B cell (primary cell): Measurements from ENCODE around the gene RNF175. TPM values are rescaled to one million over a fixed set of nuclear protein-coding genes. Genes with fewer than 3 reads are reported as not detected.
A peak's percentile ranks its signal among the peaks of the same experiment; 100 is the strongest.

Experiments
- ATAC-seq: fragments of 200-7000 bp; cut with Tn5 transposase; one replicate; pipeline ENCODE4 v1.10.0; 2021; ENCODE audit warnings: low read depth, mild to moderate bottlenecking, moderate number of reproducible peaks, moderate library complexity
- CTCF ChIA-PET: fragments of 350-600 bp; sonication (Branson Sonifier 250); formaldehyde crosslinking; loops from one replicate; lab custom pipeline; 2021; ENCODE audit warnings: antibody characterized with exemption, inconsistent platforms; lab: Charles Lee
- POLR2A ChIA-PET: fragments of 350-600 bp; sonication (Branson Sonifier 250); formaldehyde crosslinking; loops from one replicate; lab custom pipeline; 2021; ENCODE audit warnings: antibody characterized with exemption; lab: Charles Lee
- DNase-seq: peaks from one replicate; pipeline ENCODE4 v3.0.0; 2013
- H2AFZ ChIP-seq: 2 replicates; pipeline ENCODE4 v1.6.1; 2012; ENCODE audit warnings: mild to moderate bottlenecking, low read depth, low read length; ENCODE audit not compliant: insufficient read depth, poor library complexity, severe bottlenecking
- H3K27ac ChIP-seq, 2 donors: 1 replicate in 1 of 2; 2 replicates in 1 of 2; pipeline ENCODE4 v1.5.1; 2012 to 2013; ENCODE audit warnings: low read length in 2 of 2, mild to moderate bottlenecking in 2 of 2, moderate library complexity in 1 of 2
- H3K27me3 ChIP-seq, 4 experiments: fragments of 200-600 bp in 1 of 4; sonication (generic) in 1 of 4; replicated peaks in 1 of 4; 1 replicate in 2 of 4; 2 replicates in 2 of 4; pipeline versions ENCODE4 v1.6.1 to v1.7.0; 2013 to 2016; ENCODE audit warnings: low read length in 3 of 4, mild to moderate bottlenecking in 2 of 4, mixed read lengths in 1 of 4, moderate library complexity in 1 of 4; ENCODE audit not compliant: insufficient read depth in 4 of 4, control insufficient read depth in 3 of 4; ENCODE audit errors: control extremely low read depth in 1 of 4
- H3K36me3 ChIP-seq, 2 experiments: replicated peaks in 1 of 2; 1 replicate in 1 of 2; 2 replicates in 1 of 2; pipeline versions ENCODE4 v1.6.1 to v1.7.1; 2013; ENCODE audit warnings: low read length in 1 of 2; ENCODE audit not compliant: insufficient read depth in 2 of 2, control insufficient read depth in 1 of 2; ENCODE audit errors: control extremely low read depth in 1 of 2, extremely low read depth in 1 of 2
- H3K4me1 ChIP-seq, 2 donors: fragments of 200-600 bp in 1 of 2; sonication (generic) in 1 of 2; 1 replicate in 1 of 2; 2 replicates in 1 of 2; pipeline versions ENCODE4 v1.5.1 to v1.6.1; 2013 to 2017; ENCODE audit warnings: low read length in 2 of 2; ENCODE audit not compliant: control insufficient read depth in 2 of 2, insufficient read depth in 2 of 2
- H3K4me2 ChIP-seq: replicated peaks from 2 replicates; pipeline ENCODE3; 2012; ENCODE audit warnings: mild to moderate bottlenecking, low read depth, low read length; ENCODE audit not compliant: poor library complexity, severe bottlenecking
- H3K4me3 ChIP-seq, 5 experiments: fragments of 200-600 bp in 1 of 5; sonication (generic) in 1 of 5; 1 replicate in 3 of 5; 2 replicates in 2 of 5; pipeline versions ENCODE4 v1.5.1 to v1.7.0; 2011 to 2016; ENCODE audit warnings: low read length in 4 of 5, mild to moderate bottlenecking in 4 of 5, low read depth in 2 of 5, control low read depth in 1 of 5, moderate library complexity in 1 of 5; ENCODE audit not compliant: insufficient read depth in 1 of 5; ENCODE audit errors: control extremely low read depth in 1 of 5, extremely low read depth in 1 of 5
- H3K79me2 ChIP-seq: fragments of 200-600 bp; sonication (generic); one replicate; pipeline ENCODE4 v1.6.0; 2016; ENCODE audit warnings: low read length; ENCODE audit not compliant: control insufficient read depth, insufficient read depth
- H3K9ac ChIP-seq: fragments of 200-600 bp; sonication (generic); 2 replicates; pipeline ENCODE4 v1.6.1; 2017; ENCODE audit warnings: mild to moderate bottlenecking, low read length, moderate library complexity
- H3K9me3 ChIP-seq, 3 donors: one replicate each; pipeline versions ENCODE4 v1.6.1 to v1.7.1; 2013; ENCODE audit warnings: low read length in 2 of 3; ENCODE audit not compliant: control insufficient read depth in 2 of 3, insufficient read depth in 1 of 3; ENCODE audit errors: control extremely low read depth in 1 of 3
- H4K20me1 ChIP-seq: 2 replicates; pipeline ENCODE4 v1.6.0; 2012; ENCODE audit warnings: mild to moderate bottlenecking, low read length; ENCODE audit not compliant: insufficient read depth, control insufficient read depth, poor library complexity, severe bottlenecking
- H3K27ac Mint-ChIP-seq: one replicate; pipeline ENCODE4 v1.8.0; 2021; ENCODE audit warnings: mixed read lengths
- H3K27me3 Mint-ChIP-seq: one replicate; pipeline ENCODE4 v1.8.0; 2021; ENCODE audit warnings: mixed read lengths
- H3K4me1 Mint-ChIP-seq: one replicate; pipeline ENCODE4 v1.8.0; 2021; ENCODE audit warnings: mixed read lengths
- H3K4me3 Mint-ChIP-seq: one replicate; pipeline ENCODE4 v1.8.0; 2021; ENCODE audit warnings: mixed read lengths
- H3K9me3 Mint-ChIP-seq: one replicate; pipeline ENCODE4 v1.8.0; 2022; ENCODE audit warnings: mixed read lengths; ENCODE audit not compliant: insufficient read depth
- CTCF ChIP-seq: fragments of 200-600 bp; IDR thresholded peaks from one replicate; pipeline ENCODE4 v1.8.0; 2022; ENCODE audit warnings: antibody characterized with exemption, mild to moderate bottlenecking
- EZH2 ChIP-seq: IDR thresholded peaks from 2 replicates; pipeline ENCODE4 v1.6.1; 2012; ENCODE audit warnings: borderline replicate concordance, low read depth, mild to moderate bottlenecking, moderate library complexity, low read length; ENCODE audit not compliant: insufficient read depth, poor library complexity, severe bottlenecking
- WGBS: methylation state at CpG from one replicate; pipeline ENCODE4 v1.1.5; 2013; ENCODE audit warnings: missing lambda C conversion rate; ENCODE audit not compliant: insufficient coverage; 5-methylcytosine and 5-hydroxymethylcytosine counted together
- intact Hi-C: fragments of 100-400 bp; cut with micrococcal nuclease; formaldehyde crosslinking; loops from one replicate; pipeline ENCODE4 v1.10.0; 2022
- polyA plus RNA-seq: library from polyadenylated mRNA; depleted of rRNA; stranded (reverse); fragments of >200 nt; gene quantifications from 2 replicates; pipeline ENCODE4 v1.2.3, GENCODE V29; 2012
- total RNA-seq, 2 donors: library from RNA; stranded (reverse); fragments of 120-200 nt in 1 of 2; gene quantifications; 1 replicate in 1 of 2; 2 replicates in 1 of 2; pipeline versions ENCODE4 v1.2.3 to v1.2.4, GENCODE V29; 2013 to 2022

RNF175 gene
- total and polyA plus RNA-seq, 2 donors (not counting 1 experiment from before 2014, with no cell fraction given): not detected

- H3K4me3 Mint-ChIP-seq: peak overlapping the region; percentile 89
- no peak for TF ChIP-seq CTCF
- TF ChIP-seq EZH2: peak; percentile 41
- peak overlapping the region; percentile 28 for H3K9ac ChIP-seq
- H4K20me1 ChIP-seq: no peaks in the 10 kb centered on the region
- peaks cover 83% of the 10 kb centered on the region for H3K27me3 Mint-ChIP-seq
- peaks cover 46% of the 10 kb centered on the region for H3K4me1 Mint-ChIP-seq
- no peak overlapping the region for H3K27ac ChIP-seq
- H3K4me3 ChIP-seq: peak overlapping the region in 4 of 5 experiments; percentile 24 to 46 (median 45)
- ChIA-PET CTCF (no interaction called here), POLR2A (no interaction called here)
- ATAC-seq (no peak), DNase-seq (peak; percentile 52)
- 6% methylated on average over 50 of the region's 51 CpGs for WGBS
- peaks cover 0 to 75% (median 58%) of the 10 kb centered on the region in 4 experiments for H3K27me3 ChIP-seq
- no peaks in the 10 kb centered on the region for H3K36me3 ChIP-seq
- no peaks in the 10 kb centered on the region for H3K79me2 ChIP-seq
- no peak overlapping the region for H3K27ac Mint-ChIP-seq
- peaks cover 0 to 4% (median 0%) of the 10 kb centered on the region in 3 donors for H3K9me3 ChIP-seq
- H2AFZ ChIP-seq: peak overlapping the region; percentile 36
- H3K9me3 Mint-ChIP-seq: no peaks in the 10 kb centered on the region
- peaks cover 46 to 50% of the 10 kb centered on the region in 2 donors for H3K4me1 ChIP-seq
- intact Hi-C loops: no loop called here
- peak overlapping the region; percentile 79 for H3K4me2 ChIP-seq
These were observed 31.2 kb upstream of the RNF175 start for GRCh38 chr4:153790962-153791551.

GRCh38 chr4:153790500-153790865, 30.7 kb upstream of the RNF175 start:
- no peak overlapping the region for H3K27ac Mint-ChIP-seq
- Histone ChIP-seq H3K36me3 (no peaks in the 10 kb centered on the region), H3K27ac (no peak overlapping the region), H4K20me1 (no peaks in the 10 kb centered on the region), H3K9ac (peak overlapping the region; percentile 28), H3K9me3 (peaks cover 0 to 4% (median 0%) of the 10 kb centered on the region in 3 donors), H3K4me3 (peak overlapping the region in 3 of 5 experiments; percentile 45 to 46 (median 45)), H3K79me2 (no peaks in the 10 kb centered on the region), H3K4me2 (peak overlapping the region; percentile 79), H3K27me3 (peaks cover 0 to 80% (median 58%) of the 10 kb centered on the region in 4 experiments), H3K4me1 (peaks cover 46 to 50% of the 10 kb centered on the region in 2 donors), H2AFZ (peak overlapping the region; percentile 36)
- POLR2A ChIA-PET: no interaction called here
- CTCF ChIA-PET: no interaction called here
- H3K4me1 Mint-ChIP-seq: peaks cover 46% of the 10 kb centered on the region
- H3K27me3 Mint-ChIP-seq: peaks cover 83% of the 10 kb centered on the region
- intact Hi-C loops: no loop called here
- H3K4me3 Mint-ChIP-seq: peak overlapping the region; percentile 65
- WGBS: 8% methylated on average over 8 of the region's 10 CpGs
- H3K9me3 Mint-ChIP-seq: no peaks in the 10 kb centered on the region
- DNase-seq: peak; percentile 36
- ATAC-seq: no peak
- TF ChIP-seq EZH2 (no peak), CTCF (no peak)
